ENCODE results near the gene VSIG4. TPM values are rescaled to one million over a fixed set of nuclear protein-coding genes. Genes with fewer than 3 reads are reported as not detected.

The VSIG4 gene
- total RNA-seq, 1 donor from 2014 or later: not detected

DNA sequence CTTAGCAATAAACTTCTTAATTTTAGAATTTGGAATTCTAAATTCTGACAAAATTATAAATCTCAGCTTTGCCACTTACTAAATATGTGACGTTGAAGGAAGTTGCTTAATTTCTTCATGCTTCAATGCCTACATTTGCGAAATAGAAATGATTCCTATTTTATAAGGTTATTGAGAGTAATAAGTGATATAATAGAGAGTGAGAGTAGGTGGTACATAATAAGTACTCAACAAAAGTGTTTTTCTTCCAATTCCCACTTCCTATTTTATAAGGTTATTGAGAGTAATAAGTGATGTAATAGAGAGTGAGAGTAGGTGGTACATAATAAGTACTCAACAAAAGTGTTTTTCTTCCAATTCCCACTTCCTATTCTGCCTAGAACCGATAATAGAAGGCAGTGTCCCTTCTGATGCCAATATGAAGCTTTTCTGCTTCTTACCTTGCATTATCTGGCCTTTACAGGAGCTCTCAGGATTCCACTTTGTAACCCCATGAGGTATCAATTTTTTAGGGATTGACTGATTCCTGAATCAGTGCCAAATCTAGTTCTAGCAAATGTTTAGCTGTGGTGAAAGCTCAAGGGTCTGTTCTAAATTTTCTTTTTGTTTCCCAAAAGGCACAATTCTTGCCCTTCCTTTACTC, 31.4 kb downstream of the VSIG4 start:
- DNase-seq (ENCODE audit: low spot score): no peak
- no peak overlapping the region for H3K4me2 ChIP-seq
- H3K79me2 ChIP-seq (ENCODE audit: low read depth): no peaks in the 10 kb centered on the region
- Mint-ChIP-seq H3K4me1 (no peaks in the 10 kb centered on the region), H3K27ac (no peak overlapping the region), H3K9me3 (no peaks in the 10 kb centered on the region), H3K4me3 (no peak overlapping the region), H3K36me3 (no peaks in the 10 kb centered on the region), H3K27me3 (ENCODE audit: insufficient read depth, low read depth) (peaks cover 2% of the 10 kb centered on the region)
- TF ChIP-seq, protein P1, sequence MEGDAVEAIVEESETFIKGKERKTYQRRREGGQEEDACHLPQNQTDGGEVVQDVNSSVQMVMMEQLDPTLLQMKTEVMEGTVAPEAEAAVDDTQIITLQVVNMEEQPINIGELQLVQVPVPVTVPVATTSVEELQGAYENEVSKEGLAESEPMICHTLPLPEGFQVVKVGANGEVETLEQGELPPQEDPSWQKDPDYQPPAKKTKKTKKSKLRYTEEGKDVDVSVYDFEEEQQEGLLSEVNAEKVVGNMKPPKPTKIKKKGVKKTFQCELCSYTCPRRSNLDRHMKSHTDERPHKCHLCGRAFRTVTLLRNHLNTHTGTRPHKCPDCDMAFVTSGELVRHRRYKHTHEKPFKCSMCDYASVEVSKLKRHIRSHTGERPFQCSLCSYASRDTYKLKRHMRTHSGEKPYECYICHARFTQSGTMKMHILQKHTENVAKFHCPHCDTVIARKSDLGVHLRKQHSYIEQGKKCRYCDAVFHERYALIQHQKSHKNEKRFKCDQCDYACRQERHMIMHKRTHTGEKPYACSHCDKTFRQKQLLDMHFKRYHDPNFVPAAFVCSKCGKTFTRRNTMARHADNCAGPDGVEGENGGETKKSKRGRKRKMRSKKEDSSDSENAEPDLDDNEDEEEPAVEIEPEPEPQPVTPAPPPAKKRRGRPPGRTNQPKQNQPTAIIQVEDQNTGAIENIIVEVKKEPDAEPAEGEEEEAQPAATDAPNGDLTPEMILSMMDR (IDR thresholded peaks at IDR 0.05): no peak
- TF ChIP-seq EZH2 (IDR thresholded peaks at IDR 0.05) (no peak), EZH2phosphoT487 (IDR thresholded peaks at IDR 0.05) (no peak)
- no peak overlapping the region for H3K9ac ChIP-seq
- no peaks in the 10 kb centered on the region for H3K27me3 ChIP-seq
- H3K36me3 ChIP-seq: no peaks in the 10 kb centered on the region
- no peaks in the 10 kb centered on the region for H4K20me1 ChIP-seq (ENCODE audit: low read depth)
- H2AFZ ChIP-seq (replicated peaks): no peak overlapping the region
- H3K4me1 ChIP-seq: no peaks in the 10 kb centered on the region
- H3K27ac ChIP-seq: no peak overlapping the region
- no peaks in the 10 kb centered on the region for H3F3A ChIP-seq (ENCODE audit: low read depth)
- peaks cover 5% of the 10 kb centered on the region for H3K9me3 ChIP-seq (ENCODE audit: low read depth)
- no peak overlapping the region for H3K4me3 ChIP-seq

DNA sequence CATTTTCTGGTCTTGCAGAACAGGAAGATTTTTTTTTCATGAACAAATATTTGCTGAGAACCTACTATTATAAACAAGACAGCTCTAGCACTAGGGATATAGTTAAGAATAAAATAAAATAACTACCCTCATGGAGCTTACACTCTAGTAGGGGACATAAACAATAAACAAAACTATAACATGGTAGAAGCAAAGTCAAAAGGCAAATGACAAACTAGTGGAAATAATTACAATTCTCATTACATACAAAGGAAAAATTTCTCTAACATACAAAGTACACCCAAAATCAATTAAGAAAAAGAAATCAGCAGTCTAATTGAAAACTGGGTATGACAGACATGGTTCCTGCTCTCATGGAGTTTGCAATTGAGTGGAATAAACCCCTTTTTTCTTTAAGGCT, 32.0 kb downstream of the VSIG4 start:
- H3K36me3 ChIP-seq: no peaks in the 10 kb centered on the region
- Mint-ChIP-seq H3K36me3 (no peaks in the 10 kb centered on the region), H3K27me3 (ENCODE audit: insufficient read depth, low read depth) (peaks cover 2% of the 10 kb centered on the region), H3K4me1 (no peaks in the 10 kb centered on the region), H3K9me3 (no peaks in the 10 kb centered on the region), H3K27ac (no peak overlapping the region), H3K4me3 (no peak overlapping the region)
- H3K9me3 ChIP-seq (ENCODE audit: low read depth): peaks cover 5% of the 10 kb centered on the region
- no peaks in the 10 kb centered on the region for H3K4me1 ChIP-seq
- H2AFZ ChIP-seq (replicated peaks): no peak overlapping the region
- no peak for DNase-seq (ENCODE audit: low spot score)
- no peak overlapping the region for H3K4me3 ChIP-seq
- no peak overlapping the region for H3K4me2 ChIP-seq
- no peaks in the 10 kb centered on the region for H4K20me1 ChIP-seq (ENCODE audit: low read depth)
- no peaks in the 10 kb centered on the region for H3F3A ChIP-seq (ENCODE audit: low read depth)
- no peak overlapping the region for H3K9ac ChIP-seq
- H3K27me3 ChIP-seq: no peaks in the 10 kb centered on the region
- TF ChIP-seq EZH2 (IDR thresholded peaks at IDR 0.05) (no peak), EZH2phosphoT487 (IDR thresholded peaks at IDR 0.05) (no peak)
- TF ChIP-seq, protein P1 (IDR thresholded peaks at IDR 0.05): no peak
- no peak overlapping the region for H3K27ac ChIP-seq
- H3K79me2 ChIP-seq (ENCODE audit: low read depth): no peaks in the 10 kb centered on the region

DNA sequence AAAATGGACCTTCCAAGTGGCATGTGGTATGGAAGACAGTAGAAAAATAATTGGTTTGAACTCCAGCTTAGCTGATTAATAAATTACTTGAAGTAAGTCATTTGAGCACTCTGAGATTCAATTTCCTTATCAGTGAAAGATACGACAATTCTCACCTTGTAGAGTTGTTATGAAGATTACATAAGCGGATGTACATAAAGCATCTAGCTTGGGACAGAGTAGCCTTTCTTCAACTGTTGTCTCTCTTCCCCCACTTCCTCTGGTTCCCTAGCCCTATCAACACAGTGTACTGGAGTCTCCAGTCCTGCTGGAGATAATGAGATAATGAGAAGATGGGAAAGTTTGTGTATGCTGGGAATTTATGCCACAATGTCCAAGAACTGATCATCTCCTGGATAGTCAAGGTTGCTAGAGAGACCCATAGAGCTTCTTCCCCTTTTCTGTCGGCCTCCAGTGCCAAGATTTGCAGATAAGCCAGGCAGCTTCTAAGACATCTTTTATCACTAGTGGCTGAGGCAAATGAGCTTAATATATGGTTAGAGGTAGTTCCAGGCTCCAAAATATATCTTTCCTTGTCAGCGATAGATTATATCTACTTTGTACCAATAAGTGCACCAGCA, 33.9 kb downstream of the VSIG4 start:
- Histone ChIP-seq H3K4me1 (peaks cover 1% of the 10 kb centered on the region), H3K79me2 (ENCODE audit: low read depth) (no peaks in the 10 kb centered on the region), H3F3A (ENCODE audit: low read depth) (no peaks in the 10 kb centered on the region), H3K9ac (no peak overlapping the region), H3K27me3 (no peaks in the 10 kb centered on the region), H3K27ac (no peak overlapping the region), H3K36me3 (no peaks in the 10 kb centered on the region), H2AFZ (replicated peaks) (no peak overlapping the region), H3K4me2 (no peak overlapping the region), H3K9me3 (ENCODE audit: low read depth) (peaks cover 5% of the 10 kb centered on the region), H3K4me3 (no peak overlapping the region), H4K20me1 (ENCODE audit: low read depth) (no peaks in the 10 kb centered on the region)
- H3K4me1 Mint-ChIP-seq: peaks cover 2% of the 10 kb centered on the region
- no peaks in the 10 kb centered on the region for H3K9me3 Mint-ChIP-seq
- H3K36me3 Mint-ChIP-seq: no peaks in the 10 kb centered on the region
- H3K4me3 Mint-ChIP-seq: no peak overlapping the region
- no peak overlapping the region for H3K27ac Mint-ChIP-seq
- DNase-seq (ENCODE audit: low spot score): no peak
- TF ChIP-seq, protein P1 (IDR thresholded peaks at IDR 0.05): no peak
- no peak for TF ChIP-seq EZH2 (IDR thresholded peaks at IDR 0.05)
- TF ChIP-seq EZH2phosphoT487 (IDR thresholded peaks at IDR 0.05): no peak
- H3K27me3 Mint-ChIP-seq (ENCODE audit: insufficient read depth, low read depth): no peaks in the 10 kb centered on the region
